Left lobe of liver (tissue), 2 donors: Measurements from ENCODE around the gene ST8SIA4. TPM values are rescaled to one million over a fixed set of nuclear protein-coding genes. Genes with fewer than 3 reads are reported as not detected.
A peak's percentile ranks its signal among the peaks of the same experiment; 100 is the strongest.
"Not testable (repeated sequence)": the region's sequence is repeated elsewhere in the genome, so short reads cannot be mapped to it uniquely, and the experiment has no call there.

Experiments
- ATAC-seq: fragments of 200-7000 bp; cut with Tn5 transposase; one replicate; pipeline ENCODE4 v1.9.1; 2020; ENCODE audit warnings: mild to moderate bottlenecking, moderate library complexity
- DNase-seq: peaks from one replicate; pipeline ENCODE4 v3.0.0-alpha.2; 2020; ENCODE audit warnings: low spot score
- total RNA-seq: library from RNA; stranded (reverse); gene quantifications from one replicate; pipeline ENCODE4 v1.2.1, GENCODE V29; 2021
- donor health status: DM: no; HTN: no; CAD: no; lungs with moderate emphysema.
- donor health status: DM: no; HTN: yes; CAD: no.

ST8SIA4 gene
- total RNA-seq, 1 donor from 2014 or later: 1.7 TPM

DNA sequence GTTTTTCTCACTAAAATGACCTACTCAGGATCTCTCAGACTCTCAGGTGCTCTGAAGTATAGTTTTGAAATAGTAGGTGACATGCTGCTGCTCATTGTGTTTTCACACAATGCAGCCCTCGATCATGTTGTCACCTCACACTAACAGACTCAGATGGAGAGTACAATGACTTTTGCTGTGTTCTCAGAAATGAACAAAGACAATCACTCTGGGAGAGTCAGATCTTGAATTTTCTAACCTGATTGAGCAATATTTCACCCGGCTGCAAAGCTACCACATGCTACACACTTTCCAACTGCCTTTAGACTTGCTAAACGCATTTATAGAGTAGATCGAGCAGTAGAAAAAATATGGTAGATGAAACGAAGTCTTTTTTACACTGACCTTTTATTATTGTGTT, 113.4 kb downstream of the ST8SIA4 start:
- DNase-seq: no peak
- ATAC-seq: no peak

DNA sequence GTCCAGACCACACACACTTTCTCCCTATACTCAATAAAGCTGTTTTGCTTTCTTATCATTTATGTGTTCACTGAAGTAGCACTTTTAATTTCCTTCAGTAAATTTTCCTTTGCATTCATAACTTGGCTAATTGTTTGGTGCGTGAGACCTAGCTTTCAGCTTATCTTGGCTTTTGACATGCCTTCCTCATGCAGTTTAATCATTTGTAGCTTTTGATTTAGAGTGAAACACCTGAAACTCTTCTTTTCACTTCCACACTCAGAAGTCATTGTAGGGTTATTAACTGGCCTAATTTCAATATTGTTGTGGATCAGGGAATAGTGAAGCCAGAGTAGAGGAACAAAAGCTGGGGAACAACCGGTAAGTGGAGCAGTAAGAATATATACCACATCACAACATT, 114.7 kb downstream of the ST8SIA4 start:
- ATAC-seq (no peak), DNase-seq (no peak)

DNA sequence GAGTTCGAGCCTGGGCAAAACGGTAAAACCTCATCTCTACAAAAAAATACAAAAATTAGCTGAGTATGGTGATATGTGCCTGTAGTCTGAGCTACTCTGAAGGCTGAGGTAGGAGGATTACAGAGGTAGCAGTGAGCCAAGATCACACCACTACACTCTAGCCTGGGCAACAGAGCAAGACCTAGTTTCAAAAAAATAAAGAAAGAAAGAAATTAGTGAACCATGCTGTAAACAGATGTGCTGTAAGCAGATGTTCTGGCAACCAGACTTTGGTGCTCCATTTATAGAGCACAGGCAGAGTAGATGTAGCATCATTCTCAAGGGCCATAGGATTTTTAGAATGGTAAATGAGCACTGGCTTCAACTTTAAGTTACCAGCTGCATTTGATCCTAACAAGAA, 115.4 kb downstream of the ST8SIA4 start:
- ATAC-seq: no peak
- no peak for DNase-seq

DNA sequence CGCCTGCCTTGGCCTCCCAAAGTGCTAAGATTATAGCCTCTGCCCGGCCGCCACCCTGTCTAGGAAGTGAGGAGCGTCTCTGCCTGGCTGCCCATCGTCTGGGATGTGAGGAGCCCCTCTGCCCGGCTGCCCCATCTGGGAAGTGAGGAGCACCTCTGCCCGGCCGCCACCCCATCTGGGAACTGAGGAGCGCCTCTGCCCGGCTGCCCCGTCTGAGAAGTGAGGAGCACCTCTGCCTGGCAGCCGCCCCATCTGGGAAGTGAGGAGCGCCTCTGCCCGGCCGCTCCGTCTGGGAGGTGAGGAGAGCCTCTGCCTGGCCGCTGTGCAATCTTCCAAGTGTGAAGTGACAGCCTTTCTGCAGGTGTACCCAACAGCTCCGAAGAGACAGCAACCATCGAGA, 117.5 kb downstream of the ST8SIA4 start:
- not testable (repeated sequence) for DNase-seq, ATAC-seq

DNA sequence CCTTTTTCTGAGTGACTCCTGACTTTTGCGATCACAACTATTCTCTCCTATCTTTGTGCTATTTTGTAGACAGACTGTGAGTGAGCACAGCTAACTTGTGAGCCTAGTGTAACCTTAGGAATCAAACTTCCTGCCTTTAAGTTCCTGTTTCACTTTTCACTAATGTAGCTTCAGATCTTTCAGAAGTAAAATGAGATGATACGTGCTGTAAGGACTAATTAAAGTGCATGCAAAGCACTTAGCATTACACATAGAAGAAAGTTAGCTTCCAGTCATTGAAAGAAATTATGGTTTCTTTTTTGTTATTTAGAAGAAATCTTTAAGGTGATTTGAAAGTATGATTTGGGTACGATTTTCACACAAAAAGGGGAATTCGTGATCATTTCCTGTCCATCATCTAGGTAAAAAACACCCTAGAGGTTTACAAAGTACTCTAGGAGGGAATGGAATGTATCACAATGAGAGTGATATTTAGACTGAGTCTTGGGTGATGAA, 122.7 kb downstream of the ST8SIA4 start:
- ATAC-seq: peak; percentile 10

DNA sequence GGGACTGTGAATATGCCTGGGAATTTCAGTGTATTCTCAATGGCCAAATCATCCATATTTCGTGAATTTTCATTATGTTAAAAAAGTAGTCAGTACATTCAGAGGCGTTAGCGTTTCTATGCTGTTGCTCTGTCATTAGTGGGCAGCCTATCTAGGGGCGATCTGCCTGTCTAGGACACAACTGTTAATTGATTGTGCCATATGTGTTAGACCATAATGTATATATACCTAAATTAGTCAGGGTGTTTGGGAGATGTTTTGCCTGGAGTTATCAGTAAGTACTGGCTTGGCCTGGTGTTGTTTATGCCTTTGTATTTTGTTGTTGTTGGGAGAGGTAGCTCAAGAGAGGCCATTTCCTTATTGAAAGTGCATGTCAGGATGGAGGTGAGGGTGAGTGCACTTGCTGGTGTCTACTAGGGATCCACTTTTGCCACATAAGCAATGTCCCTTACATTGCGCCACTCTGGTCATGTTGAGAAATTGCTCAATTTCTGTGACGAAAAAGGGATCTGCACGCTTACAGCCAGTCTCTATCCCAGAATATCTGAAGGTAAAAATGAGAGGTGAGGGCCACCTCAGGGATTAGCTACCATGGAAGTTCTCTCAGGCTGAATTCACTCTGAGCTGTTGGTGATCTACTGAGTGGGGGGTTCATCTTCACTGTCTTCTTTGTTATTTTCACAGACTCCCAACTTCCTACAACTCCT, 123.3 kb downstream of the ST8SIA4 start:
- DNase-seq (no peak), ATAC-seq (peak; percentile 42)

More for the DNA sequence above, 122.7 kb downstream of the ST8SIA4 start:
- no peak for DNase-seq

DNA sequence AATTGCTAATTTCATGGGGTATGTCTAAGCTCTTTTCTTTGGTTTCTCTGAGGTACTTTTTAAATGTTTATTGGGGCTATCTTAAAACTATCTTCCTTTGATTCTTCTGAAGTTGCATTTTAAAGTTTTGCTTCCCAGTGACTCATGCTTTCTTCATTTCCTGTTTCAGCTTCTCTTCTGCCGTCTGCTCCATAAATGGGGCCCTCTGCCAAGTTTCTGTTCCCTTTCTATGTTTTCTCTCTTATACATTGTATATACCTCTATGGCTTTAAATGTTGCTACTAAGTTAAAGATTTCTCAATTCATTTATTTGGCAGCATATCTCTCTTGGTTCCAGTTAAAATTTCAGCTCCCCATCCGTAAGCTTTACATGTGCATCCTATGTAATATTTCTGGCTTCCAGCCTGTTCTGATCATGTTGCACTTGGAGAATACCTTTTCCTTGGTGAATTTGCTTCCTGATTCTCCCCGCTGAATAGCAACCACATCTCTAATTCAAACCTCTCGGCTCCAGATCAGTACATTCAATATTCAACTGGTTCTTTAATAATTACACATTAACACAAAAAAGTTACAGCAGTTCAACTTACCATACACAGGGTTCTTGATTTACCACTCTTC, 125.3 kb downstream of the ST8SIA4 start:
- ATAC-seq: no peak
- no peak for DNase-seq

DNA sequence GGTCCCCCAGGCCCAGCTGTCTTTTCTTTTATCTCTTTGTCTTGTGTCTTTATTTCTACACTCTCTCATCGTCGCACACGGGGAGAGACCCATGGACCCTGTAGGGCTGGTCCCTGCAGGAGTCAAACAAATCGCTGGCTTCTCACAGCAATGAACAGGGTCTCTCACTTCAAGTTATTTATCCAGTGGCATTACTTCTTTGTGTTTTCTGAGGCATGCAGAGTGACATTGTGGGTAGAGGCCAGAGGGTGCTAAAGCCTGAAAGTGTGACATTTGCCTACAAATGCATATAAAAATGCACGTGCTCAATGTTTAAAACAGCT, 127.6 kb downstream of the ST8SIA4 start:
- ATAC-seq (no peak), DNase-seq (no peak)

DNA sequence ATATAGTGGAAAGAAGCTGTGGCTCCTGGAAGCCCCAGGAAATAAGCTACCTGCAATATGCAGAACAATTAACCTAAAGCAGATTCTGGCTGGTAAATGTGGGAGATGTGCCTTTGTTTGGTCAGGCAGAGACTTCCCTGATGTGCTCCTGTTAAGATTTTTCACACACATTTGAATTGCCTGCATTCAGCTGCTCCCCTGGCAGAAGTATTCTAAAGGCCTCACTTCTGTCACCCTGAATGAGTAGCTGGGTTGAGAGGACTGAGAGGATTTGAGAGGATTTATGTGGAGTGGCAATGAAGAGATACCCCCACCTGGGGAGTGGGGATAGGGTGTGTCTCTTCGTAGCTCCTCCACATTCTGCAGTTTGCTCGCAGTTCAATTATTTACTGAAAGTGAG, 130.5 kb downstream of the ST8SIA4 start:
- DNase-seq: no peak
- ATAC-seq: no peak

DNA sequence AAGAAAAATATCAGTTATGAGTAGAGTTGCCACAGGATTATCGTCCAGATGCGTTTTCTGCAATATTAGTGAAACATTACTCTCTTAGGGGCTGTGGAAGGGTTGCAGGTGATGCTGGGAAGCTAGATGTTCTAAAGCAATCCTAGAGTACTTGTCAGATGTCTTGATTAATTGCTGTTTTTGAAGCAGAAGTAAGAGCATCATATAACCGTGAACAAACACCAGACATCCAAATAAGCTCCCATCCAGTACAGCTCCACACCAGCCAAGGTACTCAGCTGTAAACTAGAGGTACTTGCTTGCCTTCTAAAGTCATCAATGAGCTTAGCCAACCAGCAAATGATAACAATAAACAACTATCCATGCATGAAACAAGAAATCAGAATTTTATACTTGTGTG, 131.1 kb downstream of the ST8SIA4 start:
- ATAC-seq (no peak), DNase-seq (no peak)

DNA sequence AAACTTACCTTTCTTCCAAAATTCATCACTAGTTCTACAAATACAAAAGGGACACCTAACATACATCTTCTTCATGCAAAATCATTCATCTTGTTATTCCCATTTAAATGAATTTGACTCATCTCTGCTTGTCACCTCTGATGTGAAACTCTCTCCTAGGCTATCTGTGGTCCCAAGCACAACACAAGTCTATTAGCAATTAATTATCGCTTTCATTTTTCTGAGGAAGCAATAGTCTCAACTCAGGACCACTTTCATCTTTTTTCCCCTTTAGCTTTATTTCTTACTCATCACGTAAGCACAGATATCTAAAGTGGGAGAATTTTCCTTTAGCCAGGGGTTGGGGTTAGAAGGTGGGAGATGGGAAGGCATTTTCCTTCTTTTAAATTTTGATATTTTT, 131.9 kb downstream of the ST8SIA4 start:
- ATAC-seq (no peak), DNase-seq (no peak)

DNA sequence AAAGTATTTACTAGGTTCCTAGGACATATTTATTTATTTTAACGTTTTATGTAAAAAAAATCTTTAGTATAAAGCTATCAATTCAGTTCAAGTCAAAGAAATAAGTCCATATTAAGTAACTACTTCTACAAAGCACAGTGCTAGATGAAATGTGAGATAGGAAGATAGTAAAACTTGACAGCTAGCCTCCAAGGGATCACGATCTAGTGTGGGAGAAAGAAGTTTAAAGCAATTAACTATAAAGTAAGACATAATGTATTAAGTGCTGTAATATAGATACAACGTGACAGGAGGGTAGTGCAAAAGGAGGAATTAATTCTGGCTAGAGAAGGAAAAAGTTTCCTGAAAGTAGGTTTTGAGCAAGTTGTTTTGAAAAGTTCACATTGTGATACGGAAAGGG, 134.9 kb downstream of the ST8SIA4 start:
- DNase-seq (no peak), ATAC-seq (no peak)

DNA sequence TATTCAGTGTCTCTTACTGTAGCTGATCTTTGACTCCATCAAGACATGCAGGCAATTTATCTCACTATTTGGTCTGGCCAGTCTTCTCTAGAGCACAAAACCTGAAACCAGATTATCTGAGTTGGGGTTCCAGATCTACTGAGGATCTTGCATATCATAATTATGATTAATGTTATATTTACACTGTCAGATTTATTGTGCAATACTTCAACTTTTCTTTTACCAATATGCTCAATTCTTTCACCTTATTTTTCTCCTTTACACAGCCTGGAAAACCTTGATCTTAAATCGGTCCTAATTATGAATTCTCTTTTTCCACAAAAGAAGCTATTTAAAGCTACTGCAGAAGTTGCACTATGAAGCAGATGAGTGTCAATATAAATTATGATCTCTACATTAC, 140.1 kb downstream of the ST8SIA4 start:
- ATAC-seq: no peak
- no peak for DNase-seq

DNA sequence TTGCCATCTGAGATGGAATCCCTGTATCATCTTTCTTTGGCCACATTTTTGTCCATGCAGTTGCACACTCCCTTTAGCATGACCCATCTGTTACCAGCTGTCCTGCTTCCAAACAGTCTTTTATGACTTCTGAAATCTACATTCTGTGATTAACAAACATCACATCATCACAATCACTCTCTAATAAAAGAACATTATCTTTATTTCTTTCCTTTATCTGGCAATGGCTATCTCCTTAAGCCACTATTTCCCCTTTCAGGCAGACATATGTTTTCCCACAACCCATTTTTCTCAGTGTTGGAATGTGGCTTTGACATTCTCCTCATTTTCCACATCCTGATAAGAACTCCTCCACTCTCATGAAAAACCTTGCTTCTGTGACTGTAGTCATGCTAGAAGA, 141.0 kb downstream of the ST8SIA4 start:
- no peak for DNase-seq

DNA sequence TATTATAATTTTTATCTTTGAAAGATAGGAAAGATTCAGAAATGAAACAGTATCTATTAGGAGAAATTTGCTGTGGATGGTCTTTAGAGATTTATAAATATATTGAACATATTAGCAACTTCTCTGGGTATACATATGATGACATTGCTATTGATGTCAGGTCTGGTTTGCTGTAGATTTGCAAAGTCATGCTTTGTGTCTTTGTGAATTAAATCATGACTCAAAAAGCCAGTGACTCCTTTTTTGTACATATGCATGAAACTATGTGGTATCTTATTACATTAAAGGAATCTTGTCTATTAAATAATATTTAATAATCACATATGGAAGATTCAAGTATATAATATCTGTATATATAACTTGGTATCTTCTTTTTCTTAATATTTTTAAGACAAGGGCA, 141.9 kb downstream of the ST8SIA4 start:
- no peak for DNase-seq
- ATAC-seq: no peak

More for the DNA sequence above, 141.0 kb downstream of the ST8SIA4 start:
- no peak for ATAC-seq

DNA sequence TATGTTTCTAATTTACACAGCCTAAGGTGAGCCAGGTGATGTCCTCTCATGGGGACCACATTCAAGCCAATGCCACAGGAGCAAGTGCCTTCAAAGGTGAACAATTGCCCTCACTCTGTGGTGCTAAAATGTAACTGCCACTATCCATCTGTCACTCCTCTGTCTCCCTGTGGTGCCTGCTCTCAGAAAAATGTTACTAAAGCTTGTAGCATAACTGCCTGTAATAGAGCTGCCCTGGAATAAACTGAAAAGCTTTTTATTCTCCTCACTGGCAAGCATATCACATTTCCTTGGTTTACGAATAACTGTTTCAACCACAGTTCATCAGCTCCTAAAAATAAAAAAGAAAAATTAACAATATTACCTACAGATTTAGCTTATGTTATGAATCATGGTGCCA, 142.4 kb downstream of the ST8SIA4 start:
- ATAC-seq (no peak), DNase-seq (no peak)

DNA sequence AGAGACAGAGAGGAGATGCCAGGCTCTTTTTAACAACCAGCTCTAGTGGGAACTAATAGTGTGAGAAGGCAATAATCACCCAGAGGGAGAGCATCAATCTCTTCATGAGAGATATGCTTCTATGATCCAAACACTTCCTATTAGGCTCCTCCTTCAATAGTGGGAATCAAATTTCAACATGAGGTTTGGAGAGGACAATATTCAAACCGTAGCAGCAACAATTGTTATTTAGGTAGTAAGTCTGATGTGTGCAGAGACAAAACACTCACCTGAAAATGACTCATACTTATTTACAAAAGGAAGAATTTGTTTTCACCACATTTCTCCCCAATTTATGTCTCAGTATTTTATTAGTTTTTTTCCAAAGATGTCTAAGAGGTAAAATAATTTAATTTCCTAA, 144.3 kb downstream of the ST8SIA4 start:
- no peak for ATAC-seq
- no peak for DNase-seq

DNA sequence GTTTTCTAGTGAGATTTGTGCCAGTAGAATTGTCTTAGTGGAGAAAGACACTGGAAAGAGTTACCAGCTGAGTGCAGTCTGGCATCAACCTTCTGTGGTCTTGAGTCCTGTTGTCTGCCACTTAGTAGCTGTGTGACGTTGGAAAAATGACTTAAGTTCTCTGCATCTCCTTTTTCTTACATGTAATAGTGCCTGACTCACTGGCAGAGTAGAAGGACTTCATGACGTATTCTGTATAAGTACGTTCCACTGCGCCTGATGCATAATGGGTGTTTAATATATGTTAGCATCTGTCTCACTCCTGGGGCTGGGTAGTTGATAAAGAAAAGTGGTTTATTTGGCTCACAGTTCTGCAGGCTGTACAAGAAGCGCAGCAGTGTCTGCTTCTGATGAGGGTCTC, 144.8 kb downstream of the ST8SIA4 start:
- ATAC-seq: no peak

DNA sequence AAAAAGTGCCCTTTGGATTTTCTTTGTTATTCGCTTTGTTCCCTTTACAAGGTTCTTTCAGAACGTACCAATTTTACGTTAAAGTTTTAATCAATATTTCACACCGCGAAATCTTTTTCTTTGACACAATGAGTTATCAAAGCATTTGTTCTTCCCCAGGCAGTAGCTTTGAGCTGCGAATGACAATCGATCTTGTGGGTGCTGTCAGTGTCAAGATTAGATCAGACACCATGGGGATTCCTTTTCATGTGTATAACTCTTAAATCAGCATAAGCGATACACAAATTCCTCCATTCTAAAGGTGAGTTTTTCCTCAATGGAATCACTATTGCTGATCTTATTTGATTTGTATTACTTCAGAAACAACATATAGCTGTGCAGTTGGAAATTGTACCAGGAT, 145.5 kb downstream of the ST8SIA4 start:
- no peak for DNase-seq
- ATAC-seq: no peak

More for the DNA sequence above, 144.8 kb downstream of the ST8SIA4 start:
- DNase-seq: no peak
